ENCODE measurements around the gene MACF1. TPM values are rescaled to one million over a fixed set of nuclear protein-coding genes. Genes with fewer than 3 reads are reported as not detected.
A peak's percentile ranks its signal among the peaks of the same experiment; 100 is the strongest.

MACF1 gene
- total RNA-seq, 6 donors from 2014 or later: 359 to 1,160 (median 531) TPM

GRCh38 chr1:39348278-39348677 lies 143.8 kb downstream of the MACF1 start:
- WGBS, 2 donors: 94 to 95% methylated on average over 1 of the region's 1 CpG
- Histone ChIP-seq H3K27me3 (no peaks in the 10 kb centered on the region), H3K4me1 (peaks cover 0 to 9% (median 0%) of the 10 kb centered on the region in 4 donors), H3K36me3 (peaks cover 37 to 91% (median 70%) of the 10 kb centered on the region in 4 donors), H3K4me3 (no peak overlapping the region), H3K27ac (no peak overlapping the region), H3K9me3 (no peaks in the 10 kb centered on the region)
- DNase-seq: no peak
- no peak for ATAC-seq (ENCODE audit: low FRiP score in 2 of 2)
- TF ChIP-seq EP300 (IDR thresholded peaks at IDR 0.05) (no peak), POLR2AphosphoS5 (IDR thresholded peaks at IDR 0.05) (no peak), POLR2A (IDR thresholded peaks at IDR 0.05) (no peak)
- TF ChIP-seq, protein P1, sequence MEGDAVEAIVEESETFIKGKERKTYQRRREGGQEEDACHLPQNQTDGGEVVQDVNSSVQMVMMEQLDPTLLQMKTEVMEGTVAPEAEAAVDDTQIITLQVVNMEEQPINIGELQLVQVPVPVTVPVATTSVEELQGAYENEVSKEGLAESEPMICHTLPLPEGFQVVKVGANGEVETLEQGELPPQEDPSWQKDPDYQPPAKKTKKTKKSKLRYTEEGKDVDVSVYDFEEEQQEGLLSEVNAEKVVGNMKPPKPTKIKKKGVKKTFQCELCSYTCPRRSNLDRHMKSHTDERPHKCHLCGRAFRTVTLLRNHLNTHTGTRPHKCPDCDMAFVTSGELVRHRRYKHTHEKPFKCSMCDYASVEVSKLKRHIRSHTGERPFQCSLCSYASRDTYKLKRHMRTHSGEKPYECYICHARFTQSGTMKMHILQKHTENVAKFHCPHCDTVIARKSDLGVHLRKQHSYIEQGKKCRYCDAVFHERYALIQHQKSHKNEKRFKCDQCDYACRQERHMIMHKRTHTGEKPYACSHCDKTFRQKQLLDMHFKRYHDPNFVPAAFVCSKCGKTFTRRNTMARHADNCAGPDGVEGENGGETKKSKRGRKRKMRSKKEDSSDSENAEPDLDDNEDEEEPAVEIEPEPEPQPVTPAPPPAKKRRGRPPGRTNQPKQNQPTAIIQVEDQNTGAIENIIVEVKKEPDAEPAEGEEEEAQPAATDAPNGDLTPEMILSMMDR (IDR thresholded peaks at IDR 0.05): no peak

- peak in 1 of 2 donors; percentile 19 for ATAC-seq (ENCODE audit: low FRiP score in 2 of 2)
- H3K27me3 ChIP-seq: no peaks in the 10 kb centered on the region
- 86 to 87% methylated on average over 3 of the region's 3 CpGs for WGBS, 2 donors
- no peak for DNase-seq
- no peaks in the 10 kb centered on the region for H3K4me1 ChIP-seq
- no peaks in the 10 kb centered on the region for H3K9me3 ChIP-seq
- H3K27ac ChIP-seq: peak overlapping the region in 1 of 4 donors; percentile 3
- H3K36me3 ChIP-seq: peaks cover 49 to 100% (median 91%) of the 10 kb centered on the region in 4 donors
- H3K4me3 ChIP-seq: no peak overlapping the region
- TF ChIP-seq, protein P1 (IDR thresholded peaks at IDR 0.05): no peak
- TF ChIP-seq POLR2A (IDR thresholded peaks at IDR 0.05) (no peak), EP300 (IDR thresholded peaks at IDR 0.05) (no peak), POLR2AphosphoS5 (IDR thresholded peaks at IDR 0.05) (no peak)
Measured at GRCh38 chr1:39352881-39353280, 148.4 kb downstream of the MACF1 start.

DNA sequence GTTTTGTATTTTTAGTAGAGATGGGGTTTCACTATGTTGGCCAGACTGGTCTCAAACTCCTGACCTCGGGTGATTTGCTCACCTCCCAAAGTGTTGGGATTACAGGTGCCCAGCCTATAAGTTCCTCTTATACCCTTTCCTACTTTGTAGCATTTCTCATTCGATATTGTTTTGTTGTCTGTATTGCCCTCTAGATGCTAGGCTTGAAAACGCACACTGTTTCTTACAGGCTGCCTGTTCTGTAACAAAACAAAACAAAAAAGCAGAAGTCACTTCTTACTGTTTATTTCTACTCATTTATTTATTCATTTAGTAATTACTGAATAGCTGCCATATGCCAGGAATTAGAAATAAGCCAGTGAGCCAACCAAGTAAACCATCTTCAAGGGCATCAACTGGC lies 150.1 kb downstream of the MACF1 start:
- Histone ChIP-seq H3K36me3 (peaks cover 47 to 100% (median 91%) of the 10 kb centered on the region in 4 donors), H3K4me1 (peaks cover 0 to 9% (median 3%) of the 10 kb centered on the region in 4 donors), H3K27me3 (no peaks in the 10 kb centered on the region), H3K9me3 (no peaks in the 10 kb centered on the region), H3K27ac (no peak overlapping the region), H3K4me3 (no peak overlapping the region)
- WGBS, 2 donors: 77 to 87% methylated on average over 3 of the region's 3 CpGs
- TF ChIP-seq, protein P1 (IDR thresholded peaks at IDR 0.05): no peak
- TF ChIP-seq POLR2A (IDR thresholded peaks at IDR 0.05) (no peak), EP300 (IDR thresholded peaks at IDR 0.05) (no peak), POLR2AphosphoS5 (IDR thresholded peaks at IDR 0.05) (no peak)
- no peak for DNase-seq
- no peak for ATAC-seq (ENCODE audit: low FRiP score in 2 of 2)

GRCh38 chr1:39358491-39358890 lies 154.0 kb downstream of the MACF1 start:
- peaks cover 38 to 93% (median 73%) of the 10 kb centered on the region in 4 donors for H3K36me3 ChIP-seq
- H3K4me1 ChIP-seq: peaks cover 0 to 12% (median 4%) of the 10 kb centered on the region in 4 donors
- 63 to 82% methylated on average over 2 of the region's 2 CpGs for WGBS, 2 donors
- no peak for DNase-seq
- no peaks in the 10 kb centered on the region for H3K9me3 ChIP-seq
- no peaks in the 10 kb centered on the region for H3K27me3 ChIP-seq
- peak overlapping the region in 1 of 4 donors; percentile 4 for H3K27ac ChIP-seq
- no peak for ATAC-seq (ENCODE audit: low FRiP score in 2 of 2)
- no peak overlapping the region for H3K4me3 ChIP-seq
- no peak for TF ChIP-seq POLR2AphosphoS5 (IDR thresholded peaks at IDR 0.05)
- TF ChIP-seq, protein P1 (IDR thresholded peaks at IDR 0.05): no peak
- no peak for TF ChIP-seq POLR2A (IDR thresholded peaks at IDR 0.05)
- no peak for TF ChIP-seq EP300 (IDR thresholded peaks at IDR 0.05)

- Histone ChIP-seq H3K27ac (no peak overlapping the region), H3K4me1 (peaks cover 0 to 12% (median 4%) of the 10 kb centered on the region in 4 donors), H3K4me3 (no peak overlapping the region), H3K36me3 (peaks cover 38 to 93% (median 67%) of the 10 kb centered on the region in 4 donors), H3K9me3 (no peaks in the 10 kb centered on the region), H3K27me3 (no peaks in the 10 kb centered on the region)
- no peak for ATAC-seq (ENCODE audit: low FRiP score in 2 of 2)
- DNase-seq: no peak
- TF ChIP-seq EP300 (IDR thresholded peaks at IDR 0.05): no peak
- TF ChIP-seq POLR2AphosphoS5 (IDR thresholded peaks at IDR 0.05): no peak
- TF ChIP-seq POLR2A (IDR thresholded peaks at IDR 0.05): no peak
- TF ChIP-seq, protein P1 (IDR thresholded peaks at IDR 0.05): no peak
- WGBS, 2 donors: 37 to 44% methylated on average over 2 of the region's 2 CpGs
Measured at GRCh38 chr1:39359028-39359570, 154.6 kb downstream of the MACF1 start.
